ENCODE results near the gene CPLANE2.
A peak's percentile ranks its signal among the peaks of the same experiment; 100 is the strongest.

DNA sequence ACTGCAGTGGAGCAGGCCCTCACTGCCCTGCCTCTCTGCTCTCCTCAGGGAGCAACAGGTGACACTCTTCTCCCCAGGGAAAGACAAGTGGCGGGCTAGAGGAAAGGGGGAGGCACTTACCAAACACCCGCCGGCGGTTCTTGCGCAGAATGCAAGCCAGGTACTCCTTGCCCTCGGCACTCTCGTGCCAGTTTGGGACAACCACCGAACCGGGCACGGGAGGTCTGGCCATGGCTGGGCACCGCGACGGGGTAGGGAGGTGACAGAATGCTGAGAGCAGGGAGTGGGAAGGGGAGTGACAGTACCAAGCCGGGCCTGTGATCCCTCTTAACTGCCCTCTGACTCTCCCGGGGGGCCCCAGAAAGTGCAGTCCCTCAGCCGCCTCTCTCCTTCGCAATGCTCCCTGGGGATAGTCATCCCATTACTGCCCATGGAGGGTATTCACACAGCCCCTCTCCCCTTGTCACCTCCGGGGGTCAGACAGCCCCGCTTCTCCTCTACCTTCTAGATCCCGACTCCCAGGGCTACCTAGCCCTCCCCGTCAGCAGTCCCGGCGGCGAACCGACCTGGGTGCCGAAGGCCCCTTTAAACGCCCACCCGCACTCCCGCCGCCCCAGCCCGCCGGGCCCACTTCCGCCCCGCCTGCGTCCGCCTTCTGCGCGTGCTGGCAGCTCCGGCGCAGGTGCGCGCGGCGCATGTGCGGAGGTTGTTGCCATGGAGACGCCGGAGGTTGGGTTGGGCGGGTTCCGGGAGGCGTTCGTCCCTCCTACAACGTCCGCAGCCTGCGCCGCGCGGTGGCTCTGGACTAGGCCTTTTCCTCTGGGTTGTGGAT lies at the start of gene CPLANE2:
- no peak for TF ChIP-seq POLR2A (IDR thresholded peaks at IDR 0.05)
- peak in 1 of 4 donors; percentile 1 for TF ChIP-seq CTCF (IDR thresholded peaks at IDR 0.05)
